ENCODE results near the gene HERC2.
"Not testable (repeated sequence)": the region's sequence is repeated elsewhere in the genome, so short reads cannot be mapped to it uniquely, and the experiment has no call there.

Gene HERC2
- total RNA-seq, result 63.0 to 135 reads per million in 2 experiments

- DNase-seq (ENCODE audit: low read depth), result not testable (repeated sequence)
Measured at GRCh38 chr15:28322129-28322588, at the start of gene HERC2. Gene HERC2 (minus strand): TSS chr15:28322179. CDS start chr15:28321433, 746 bp downstream.

GRCh38 chr15:28365502-28365901 is 43.5 kb upstream of the HERC2 start:
- DNase-seq (ENCODE audit: low read depth), result not testable (repeated sequence)

- not testable (repeated sequence) for DNase-seq (ENCODE audit: low read depth)
Measured at GRCh38 chr15:28357984-28358383, 36.0 kb upstream of the HERC2 start, which contains the start of gene GOLGA6L24. Gene GOLGA6L24 (minus strand): TSS chr15:28358084. CDS start chr15:28358023, 61 bp downstream.

GRCh38 chr15:28321358-28322078 is 461 bp downstream of the HERC2 start:
- peak; percentile 0 for DNase-seq (ENCODE audit: low read depth)

- not testable (repeated sequence) for DNase-seq (ENCODE audit: low read depth)
Measured at GRCh38 chr15:28319725-28320124, 2.3 kb downstream of the HERC2 start.

GRCh38 chr15:28318828-28319227 is 3.2 kb downstream of the HERC2 start:
- not testable (repeated sequence) for DNase-seq (ENCODE audit: low read depth)

GRCh38 chr15:28318122-28318521 is 3.9 kb downstream of the HERC2 start:
- DNase-seq (ENCODE audit: low read depth), result not testable (repeated sequence)

GRCh38 chr15:28316958-28317357 is 5.0 kb downstream of the HERC2 start:
- DNase-seq (ENCODE audit: low read depth), result not testable (repeated sequence)

GRCh38 chr15:28310454-28310853 is 11.5 kb downstream of the HERC2 start:
- not testable (repeated sequence) for DNase-seq (ENCODE audit: low read depth)

GRCh38 chr15:28308718-28309117 is 13.3 kb downstream of the HERC2 start:
- not testable (repeated sequence) for DNase-seq (ENCODE audit: low read depth)

GRCh38 chr15:28305700-28306099 is 16.3 kb downstream of the HERC2 start:
- DNase-seq (ENCODE audit: low read depth), result not testable (repeated sequence)

GRCh38 chr15:28297434-28297833 is 24.5 kb downstream of the HERC2 start:
- DNase-seq (ENCODE audit: low read depth), result not testable (repeated sequence)

- not testable (repeated sequence) for DNase-seq (ENCODE audit: low read depth)
Measured at GRCh38 chr15:28296814-28297213, 25.2 kb downstream of the HERC2 start.

- DNase-seq (ENCODE audit: low read depth), result not testable (repeated sequence)
Measured at GRCh38 chr15:28295009-28295563, 26.9 kb downstream of the HERC2 start.

GRCh38 chr15:28294560-28294959 is 27.4 kb downstream of the HERC2 start:
- DNase-seq (ENCODE audit: low read depth), result not testable (repeated sequence)

GRCh38 chr15:28289694-28290463 is 32.1 kb downstream of the HERC2 start:
- DNase-seq (ENCODE audit: low read depth), result no peak

- not testable (repeated sequence) for DNase-seq (ENCODE audit: low read depth)
Measured at GRCh38 chr15:28288830-28289693, 32.9 kb downstream of the HERC2 start.

- DNase-seq (ENCODE audit: low read depth), result not testable (repeated sequence)
Measured at GRCh38 chr15:28286659-28287058, 35.3 kb downstream of the HERC2 start.

GRCh38 chr15:28286031-28286430 is 35.9 kb downstream of the HERC2 start:
- DNase-seq (ENCODE audit: low read depth), result no peak

- DNase-seq (ENCODE audit: low read depth), result no peak
Measured at GRCh38 chr15:28281876-28282275, 40.1 kb downstream of the HERC2 start.

- DNase-seq (ENCODE audit: low read depth), result no peak
Measured at GRCh38 chr15:28274635-28275034, 47.3 kb downstream of the HERC2 start.
